ENCODE results near the gene RBM4B.
"Not testable (repeated sequence)": the region's sequence is repeated elsewhere in the genome, so short reads cannot be mapped to it uniquely, and the experiment has no call there.

DNA sequence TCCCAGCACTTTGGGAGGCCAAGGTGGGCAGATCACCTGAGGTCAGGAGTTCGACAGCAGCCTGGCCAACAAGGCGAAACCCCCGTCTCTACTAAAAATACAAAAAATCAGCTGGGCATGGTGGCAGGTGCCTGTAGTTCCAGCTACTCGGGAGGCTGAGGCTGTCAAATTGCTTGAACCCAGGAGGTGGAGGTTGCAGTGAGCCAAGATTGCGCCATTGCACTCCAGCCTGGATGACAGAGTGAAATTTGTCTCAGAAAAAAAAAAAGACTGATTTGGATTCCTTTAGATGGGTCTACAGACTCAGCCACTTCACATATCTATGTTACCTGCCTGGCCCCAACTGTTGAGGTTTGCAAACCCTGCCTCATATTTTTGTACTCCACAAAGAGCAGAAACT lies 46.5 kb upstream of the RBM4B start:
- TF ChIP-seq, protein P1, sequence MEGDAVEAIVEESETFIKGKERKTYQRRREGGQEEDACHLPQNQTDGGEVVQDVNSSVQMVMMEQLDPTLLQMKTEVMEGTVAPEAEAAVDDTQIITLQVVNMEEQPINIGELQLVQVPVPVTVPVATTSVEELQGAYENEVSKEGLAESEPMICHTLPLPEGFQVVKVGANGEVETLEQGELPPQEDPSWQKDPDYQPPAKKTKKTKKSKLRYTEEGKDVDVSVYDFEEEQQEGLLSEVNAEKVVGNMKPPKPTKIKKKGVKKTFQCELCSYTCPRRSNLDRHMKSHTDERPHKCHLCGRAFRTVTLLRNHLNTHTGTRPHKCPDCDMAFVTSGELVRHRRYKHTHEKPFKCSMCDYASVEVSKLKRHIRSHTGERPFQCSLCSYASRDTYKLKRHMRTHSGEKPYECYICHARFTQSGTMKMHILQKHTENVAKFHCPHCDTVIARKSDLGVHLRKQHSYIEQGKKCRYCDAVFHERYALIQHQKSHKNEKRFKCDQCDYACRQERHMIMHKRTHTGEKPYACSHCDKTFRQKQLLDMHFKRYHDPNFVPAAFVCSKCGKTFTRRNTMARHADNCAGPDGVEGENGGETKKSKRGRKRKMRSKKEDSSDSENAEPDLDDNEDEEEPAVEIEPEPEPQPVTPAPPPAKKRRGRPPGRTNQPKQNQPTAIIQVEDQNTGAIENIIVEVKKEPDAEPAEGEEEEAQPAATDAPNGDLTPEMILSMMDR (IDR thresholded peaks at IDR 0.05): not testable (repeated sequence)
- not testable (repeated sequence) for TF ChIP-seq SIN3A (IDR thresholded peaks at IDR 0.05; ENCODE audit: borderline replicate concordance, insufficient read depth, low read depth, low read length)
